Type B pancreatic cell (in vitro differentiated cells): ENCODE data around the gene LASP1. TPM values are rescaled to one million over a fixed set of nuclear protein-coding genes. Genes with fewer than 3 reads are reported as not detected.
"Not testable (repeated sequence)": the region's sequence is repeated elsewhere in the genome, so short reads cannot be mapped to it uniquely, and the experiment has no call there.

Source experiments
- DNase-seq: peaks from one replicate; pipeline ENCODE4 v3.0.0; 2021; ENCODE audit warnings: mixed read lengths; ENCODE audit not compliant: unreplicated experiment; ENCODE audit errors: extremely low spot score
- H3K27ac Mint-ChIP-seq: 2 replicates; pipeline ENCODE4 v1.8.0; 2021; ENCODE audit warnings: mild to moderate bottlenecking, mixed read lengths
- H3K27me3 Mint-ChIP-seq: 2 replicates; pipeline ENCODE4 v1.8.0; 2021; ENCODE audit warnings: mixed read lengths
- H3K36me3 Mint-ChIP-seq: 2 replicates; pipeline ENCODE4 v1.8.0; 2021; ENCODE audit warnings: mixed read lengths
- H3K4me1 Mint-ChIP-seq: one replicate; pipeline ENCODE4 v1.8.0; 2021; ENCODE audit warnings: mixed read lengths; ENCODE audit not compliant: unreplicated experiment
- H3K4me3 Mint-ChIP-seq: 2 replicates; pipeline ENCODE4 v1.8.0; 2021; ENCODE audit warnings: mild to moderate bottlenecking, mixed read lengths
- H3K9me3 Mint-ChIP-seq: 2 replicates; pipeline ENCODE4 v1.8.0; 2021; ENCODE audit warnings: mixed read lengths
- total RNA-seq: library from RNA; stranded (reverse); gene quantifications from 2 replicates; pipeline ENCODE4 v1.2.1, GENCODE V29; 2021; ENCODE audit warnings: low replicate concordance
- TF ChIP-seq, protein P1 (sequence below): fragments of 200-600 bp; sonication (generic); conservative IDR thresholded peaks from 2 replicates; pipeline ENCODE4 v1.5.0; 2021; ENCODE audit warnings: antibody characterized with exemption, mild to moderate bottlenecking

LASP1 gene
- total RNA-seq, 1 donor from 2014 or later = 159 TPM

DNA sequence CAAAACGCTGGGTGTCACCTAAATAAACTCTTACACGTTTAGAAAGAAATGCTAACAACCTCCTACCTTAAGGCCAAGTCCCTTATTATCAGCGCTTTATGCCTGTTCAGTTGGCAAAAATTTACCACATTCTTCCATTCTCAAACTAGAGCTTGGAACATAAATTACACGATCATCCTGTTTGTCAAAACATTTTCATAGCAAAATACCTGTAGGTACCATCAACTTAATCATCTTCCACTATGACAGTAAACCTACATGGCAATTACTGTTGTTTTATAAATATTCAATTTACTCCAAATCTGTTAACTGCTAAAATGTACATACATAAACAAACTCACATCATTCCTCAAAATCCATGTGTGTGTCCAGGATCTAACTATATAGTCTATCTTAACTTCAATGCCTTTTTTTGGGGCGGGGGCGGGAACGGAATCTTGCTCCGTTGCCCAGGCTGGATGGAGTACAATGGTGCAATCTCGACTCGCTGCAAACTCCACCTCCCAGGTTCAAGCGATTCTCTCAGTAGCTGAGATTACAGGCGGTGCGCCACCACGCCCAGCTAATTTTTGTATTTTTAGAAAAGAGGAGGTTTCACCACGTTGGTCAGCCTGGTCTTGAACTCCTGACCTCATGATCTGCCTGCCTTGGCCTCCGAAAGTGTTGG lies 20.8 kb upstream of the LASP1 start:
- H3K27ac Mint-ChIP-seq = no peak overlapping the region
- no peak for DNase-seq
- TF ChIP-seq, protein P1, sequence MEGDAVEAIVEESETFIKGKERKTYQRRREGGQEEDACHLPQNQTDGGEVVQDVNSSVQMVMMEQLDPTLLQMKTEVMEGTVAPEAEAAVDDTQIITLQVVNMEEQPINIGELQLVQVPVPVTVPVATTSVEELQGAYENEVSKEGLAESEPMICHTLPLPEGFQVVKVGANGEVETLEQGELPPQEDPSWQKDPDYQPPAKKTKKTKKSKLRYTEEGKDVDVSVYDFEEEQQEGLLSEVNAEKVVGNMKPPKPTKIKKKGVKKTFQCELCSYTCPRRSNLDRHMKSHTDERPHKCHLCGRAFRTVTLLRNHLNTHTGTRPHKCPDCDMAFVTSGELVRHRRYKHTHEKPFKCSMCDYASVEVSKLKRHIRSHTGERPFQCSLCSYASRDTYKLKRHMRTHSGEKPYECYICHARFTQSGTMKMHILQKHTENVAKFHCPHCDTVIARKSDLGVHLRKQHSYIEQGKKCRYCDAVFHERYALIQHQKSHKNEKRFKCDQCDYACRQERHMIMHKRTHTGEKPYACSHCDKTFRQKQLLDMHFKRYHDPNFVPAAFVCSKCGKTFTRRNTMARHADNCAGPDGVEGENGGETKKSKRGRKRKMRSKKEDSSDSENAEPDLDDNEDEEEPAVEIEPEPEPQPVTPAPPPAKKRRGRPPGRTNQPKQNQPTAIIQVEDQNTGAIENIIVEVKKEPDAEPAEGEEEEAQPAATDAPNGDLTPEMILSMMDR = no peak
- no peaks in the 10 kb centered on the region for H3K27me3 Mint-ChIP-seq
- peak overlapping the region; percentile 61 for H3K4me3 Mint-ChIP-seq
- H3K9me3 Mint-ChIP-seq = no peaks in the 10 kb centered on the region
- H3K4me1 Mint-ChIP-seq = peaks cover 29% of the 10 kb centered on the region
- peaks cover 58% of the 10 kb centered on the region for H3K36me3 Mint-ChIP-seq

- Mint-ChIP-seq H3K9me3 (no peaks in the 10 kb centered on the region), H3K27ac (peak overlapping the region; percentile 79), H3K4me3 (peak overlapping the region; percentile 97), H3K27me3 (no peaks in the 10 kb centered on the region), H3K4me1 (peaks cover 29% of the 10 kb centered on the region), H3K36me3 (peaks cover 58% of the 10 kb centered on the region)
- TF ChIP-seq, protein P1 = no peak
- DNase-seq = no peak
Observed at GRCh38 chr17:38850374-38850773, 19.5 kb upstream of the LASP1 start.

- Mint-ChIP-seq H3K4me3 (peak overlapping the region; percentile 97), H3K9me3 (no peaks in the 10 kb centered on the region), H3K27ac (peak overlapping the region; percentile 99), H3K36me3 (peaks cover 58% of the 10 kb centered on the region), H3K4me1 (peaks cover 29% of the 10 kb centered on the region), H3K27me3 (no peaks in the 10 kb centered on the region)
- DNase-seq = no peak
- TF ChIP-seq, protein P1 = no peak
Observed at GRCh38 chr17:38851434-38851833, 18.4 kb upstream of the LASP1 start.

DNA sequence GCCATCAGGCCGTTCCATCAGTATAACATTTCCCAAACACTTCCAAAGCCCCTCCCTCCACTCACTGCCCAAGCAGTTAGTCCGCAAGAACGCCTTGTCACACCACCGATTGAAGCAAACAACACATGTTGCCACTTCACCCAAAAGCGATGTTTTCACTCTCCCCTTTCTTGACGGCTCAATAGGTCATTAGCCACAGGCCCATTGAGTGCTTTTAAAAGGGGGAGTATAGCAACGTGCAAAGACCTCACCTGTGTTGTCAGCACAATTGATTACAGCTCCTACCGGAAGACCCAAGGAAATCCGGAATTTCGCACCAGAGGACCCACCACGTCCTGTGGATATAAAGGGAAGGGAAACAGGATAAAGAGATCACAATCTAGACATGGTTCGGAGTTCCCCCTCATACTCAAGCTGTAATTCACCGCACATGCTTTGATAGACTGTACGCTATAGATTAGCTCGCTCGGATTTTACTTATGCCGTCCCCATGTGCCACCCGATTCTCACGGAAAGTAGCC lies 17.0 kb upstream of the LASP1 start:
- H3K27ac Mint-ChIP-seq = peak overlapping the region; percentile 99
- peaks cover 56% of the 10 kb centered on the region for H3K36me3 Mint-ChIP-seq
- no peaks in the 10 kb centered on the region for H3K9me3 Mint-ChIP-seq
- no peak for DNase-seq
- peak overlapping the region; percentile 97 for H3K4me3 Mint-ChIP-seq
- TF ChIP-seq, protein P1 = no peak
- H3K27me3 Mint-ChIP-seq = no peaks in the 10 kb centered on the region
- peaks cover 29% of the 10 kb centered on the region for H3K4me1 Mint-ChIP-seq

- Mint-ChIP-seq H3K4me3 (peak within 1 kb of the TSS; percentile 97), H3K9me3 (no peaks in the 10 kb centered on the region), H3K27ac (peak within 1 kb of the TSS; percentile 99), H3K4me1 (peaks cover 29% of the 10 kb centered on the region), H3K36me3 (peaks cover 50% of the 10 kb centered on the region), H3K27me3 (no peaks in the 10 kb centered on the region)
- DNase-seq = peak; percentile 92
- TF ChIP-seq, protein P1 = no peak
Observed at GRCh38 chr17:38853292-38854219, 16.3 kb upstream of the LASP1 start, which contains the start of gene RPL23. RPL23 (minus strand) TSS chr17:38853721; CDS start chr17:38853710, 11 bp downstream.

GRCh38 chr17:38855101-38855714 lies 14.7 kb upstream of the LASP1 start:
- peaks cover 24% of the 10 kb centered on the region for H3K4me1 Mint-ChIP-seq
- H3K9me3 Mint-ChIP-seq, DNase-seq, H3K4me3 Mint-ChIP-seq, H3K27me3 Mint-ChIP-seq: not testable (repeated sequence)
- H3K36me3 Mint-ChIP-seq = peaks cover 37% of the 10 kb centered on the region
- peak overlapping the region; percentile 74 for H3K27ac Mint-ChIP-seq
